Measurements from ENCODE around the gene EZR.

DNA sequence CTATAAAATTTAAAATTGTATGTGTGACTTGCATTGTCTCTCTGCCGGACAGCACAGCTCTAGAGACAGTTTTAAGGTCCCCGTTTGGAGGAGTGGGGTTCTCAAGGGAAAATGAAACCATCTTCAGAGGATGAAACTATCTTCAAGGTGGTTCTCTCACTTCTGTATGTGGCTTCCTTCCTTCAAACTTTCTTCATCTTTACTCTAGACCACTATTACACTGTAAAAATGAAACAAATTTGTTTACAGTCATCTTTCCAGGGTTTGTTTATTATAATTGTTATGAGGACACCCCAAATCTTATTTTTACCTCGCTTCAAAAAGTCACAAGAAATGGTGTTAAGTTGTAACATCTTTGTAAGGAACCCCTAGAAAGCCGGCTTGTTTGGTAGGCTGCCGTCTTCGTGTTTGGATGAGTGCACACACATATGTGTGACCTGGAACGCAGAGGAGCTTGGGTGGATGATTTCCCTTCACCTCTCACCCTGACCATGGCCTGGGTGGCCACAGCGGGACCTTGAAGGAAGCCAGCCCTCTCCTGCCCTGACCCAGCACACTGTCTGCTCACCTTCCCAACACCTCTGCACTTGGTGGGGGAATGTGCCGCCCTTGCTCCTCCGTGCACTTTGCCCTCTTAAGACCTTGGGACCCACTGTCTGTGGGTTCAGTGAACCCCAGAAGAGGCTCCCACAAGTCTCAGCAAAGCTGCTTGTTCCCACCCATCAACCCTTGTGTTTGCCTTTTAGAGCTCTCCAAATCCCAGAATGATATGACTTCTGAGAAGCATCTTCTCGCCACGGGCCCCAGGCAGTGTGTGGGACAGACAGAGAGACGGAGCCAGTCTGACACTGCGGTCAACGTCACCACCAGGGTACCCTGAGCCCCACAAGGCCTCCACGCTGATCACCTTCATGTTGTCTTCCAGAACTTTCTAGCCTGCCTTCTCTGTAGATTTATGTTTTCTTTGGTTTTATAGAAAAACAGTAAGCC, 101.5 kb downstream of the EZR start:
- TF ChIP-seq, protein P1, sequence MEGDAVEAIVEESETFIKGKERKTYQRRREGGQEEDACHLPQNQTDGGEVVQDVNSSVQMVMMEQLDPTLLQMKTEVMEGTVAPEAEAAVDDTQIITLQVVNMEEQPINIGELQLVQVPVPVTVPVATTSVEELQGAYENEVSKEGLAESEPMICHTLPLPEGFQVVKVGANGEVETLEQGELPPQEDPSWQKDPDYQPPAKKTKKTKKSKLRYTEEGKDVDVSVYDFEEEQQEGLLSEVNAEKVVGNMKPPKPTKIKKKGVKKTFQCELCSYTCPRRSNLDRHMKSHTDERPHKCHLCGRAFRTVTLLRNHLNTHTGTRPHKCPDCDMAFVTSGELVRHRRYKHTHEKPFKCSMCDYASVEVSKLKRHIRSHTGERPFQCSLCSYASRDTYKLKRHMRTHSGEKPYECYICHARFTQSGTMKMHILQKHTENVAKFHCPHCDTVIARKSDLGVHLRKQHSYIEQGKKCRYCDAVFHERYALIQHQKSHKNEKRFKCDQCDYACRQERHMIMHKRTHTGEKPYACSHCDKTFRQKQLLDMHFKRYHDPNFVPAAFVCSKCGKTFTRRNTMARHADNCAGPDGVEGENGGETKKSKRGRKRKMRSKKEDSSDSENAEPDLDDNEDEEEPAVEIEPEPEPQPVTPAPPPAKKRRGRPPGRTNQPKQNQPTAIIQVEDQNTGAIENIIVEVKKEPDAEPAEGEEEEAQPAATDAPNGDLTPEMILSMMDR (IDR thresholded peaks at IDR 0.05; ENCODE audit: insufficient read depth, low read length): no peak
- TF ChIP-seq POLR2AphosphoS5 (IDR thresholded peaks at IDR 0.05; ENCODE audit: low read depth) (no peak), GABPA (IDR thresholded peaks at IDR 0.05; ENCODE audit: low read depth) (no peak), SPI1 (IDR thresholded peaks at IDR 0.05; ENCODE audit: borderline replicate concordance, low read depth) (no peak)
- TF ChIP-seq, protein P2, sequence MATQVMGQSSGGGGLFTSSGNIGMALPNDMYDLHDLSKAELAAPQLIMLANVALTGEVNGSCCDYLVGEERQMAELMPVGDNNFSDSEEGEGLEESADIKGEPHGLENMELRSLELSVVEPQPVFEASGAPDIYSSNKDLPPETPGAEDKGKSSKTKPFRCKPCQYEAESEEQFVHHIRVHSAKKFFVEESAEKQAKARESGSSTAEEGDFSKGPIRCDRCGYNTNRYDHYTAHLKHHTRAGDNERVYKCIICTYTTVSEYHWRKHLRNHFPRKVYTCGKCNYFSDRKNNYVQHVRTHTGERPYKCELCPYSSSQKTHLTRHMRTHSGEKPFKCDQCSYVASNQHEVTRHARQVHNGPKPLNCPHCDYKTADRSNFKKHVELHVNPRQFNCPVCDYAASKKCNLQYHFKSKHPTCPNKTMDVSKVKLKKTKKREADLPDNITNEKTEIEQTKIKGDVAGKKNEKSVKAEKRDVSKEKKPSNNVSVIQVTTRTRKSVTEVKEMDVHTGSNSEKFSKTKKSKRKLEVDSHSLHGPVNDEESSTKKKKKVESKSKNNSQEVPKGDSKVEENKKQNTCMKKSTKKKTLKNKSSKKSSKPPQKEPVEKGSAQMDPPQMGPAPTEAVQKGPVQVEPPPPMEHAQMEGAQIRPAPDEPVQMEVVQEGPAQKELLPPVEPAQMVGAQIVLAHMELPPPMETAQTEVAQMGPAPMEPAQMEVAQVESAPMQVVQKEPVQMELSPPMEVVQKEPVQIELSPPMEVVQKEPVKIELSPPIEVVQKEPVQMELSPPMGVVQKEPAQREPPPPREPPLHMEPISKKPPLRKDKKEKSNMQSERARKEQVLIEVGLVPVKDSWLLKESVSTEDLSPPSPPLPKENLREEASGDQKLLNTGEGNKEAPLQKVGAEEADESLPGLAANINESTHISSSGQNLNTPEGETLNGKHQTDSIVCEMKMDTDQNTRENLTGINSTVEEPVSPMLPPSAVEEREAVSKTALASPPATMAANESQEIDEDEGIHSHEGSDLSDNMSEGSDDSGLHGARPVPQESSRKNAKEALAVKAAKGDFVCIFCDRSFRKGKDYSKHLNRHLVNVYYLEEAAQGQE (IDR thresholded peaks at IDR 0.05; ENCODE audit: insufficient replicate concordance, low read depth): no peak

All from HL-60 (cell line).